Hematopoietic multipotent progenitor cell treated with erythropoietin and hydrocortisone succinate and interleukin-3 and kit ligand, for 6 days (in vitro differentiated cells): ENCODE results near the gene PPP1R1A.
A peak's percentile ranks its signal among the peaks of the same experiment; 100 is the strongest.

ENCODE experiments used
- DNase-seq: peaks from one replicate; pipeline ENCODE4 v3.0.0-alpha.2; 2015

Gene PPP1R1A

GRCh38 chr12:54588110-54588889 lies at the start of gene PPP1R1A:
TSS of gene PPP1R1A (minus strand) at chr12:54588659. CDS start at chr12:54588488, 171 bp downstream.
- no peak for DNase-seq

- DNase-seq: no peak
These were observed 46.3 kb upstream of the PPP1R1A start, which contains the start of gene LACRT for GRCh38 chr12:54634795-54635194. TSS of gene LACRT (minus strand) at chr12:54634895. CDS start at chr12:54634841, 54 bp downstream.

GRCh38 chr12:54631988-54632728 lies 43.7 kb upstream of the PPP1R1A start:
- DNase-seq: peak; percentile 19

GRCh38 chr12:54631551-54631950 lies 43.1 kb upstream of the PPP1R1A start:
- DNase-seq: no peak

- no peak for DNase-seq
These were observed 41.5 kb upstream of the PPP1R1A start for GRCh38 chr12:54629925-54630324.

GRCh38 chr12:54628186-54628846 lies 39.9 kb upstream of the PPP1R1A start:
- no peak for DNase-seq

- DNase-seq: no peak
These were observed 38.8 kb upstream of the PPP1R1A start for GRCh38 chr12:54627304-54627703.

- no peak for DNase-seq
These were observed 37.1 kb upstream of the PPP1R1A start for GRCh38 chr12:54625598-54625997.

- DNase-seq: peak; percentile 23
These were observed 36.1 kb upstream of the PPP1R1A start for GRCh38 chr12:54624315-54625279.

- peak; percentile 57 for DNase-seq
These were observed 34.2 kb upstream of the PPP1R1A start for GRCh38 chr12:54622463-54623183.

GRCh38 chr12:54616933-54617680 lies 28.6 kb upstream of the PPP1R1A start:
- peak; percentile 65 for DNase-seq

- no peak for DNase-seq
These were observed 23.8 kb upstream of the PPP1R1A start for GRCh38 chr12:54612225-54612750.

GRCh38 chr12:54611715-54612149 lies 23.3 kb upstream of the PPP1R1A start:
- DNase-seq: no peak

- DNase-seq: no peak
These were observed 20.3 kb upstream of the PPP1R1A start for GRCh38 chr12:54608769-54609168.

- no peak for DNase-seq
These were observed 19.7 kb upstream of the PPP1R1A start for GRCh38 chr12:54608156-54608555.

GRCh38 chr12:54606556-54606955 lies 18.1 kb upstream of the PPP1R1A start:
- DNase-seq: no peak

GRCh38 chr12:54605138-54605970 lies 16.9 kb upstream of the PPP1R1A start:
- DNase-seq: no peak

- no peak for DNase-seq
These were observed 16.0 kb upstream of the PPP1R1A start for GRCh38 chr12:54604436-54604835.

- no peak for DNase-seq
These were observed 15.4 kb upstream of the PPP1R1A start for GRCh38 chr12:54603872-54604271.
